K562 (cell line): Measurements from ENCODE around the gene NME2. TPM values are rescaled to one million over a fixed set of nuclear protein-coding genes. Genes with fewer than 3 reads are reported as not detected.

Experiments
- BMI1 ChIP-seq: fragments of 150-350 bp; IDR thresholded peaks from 2 replicates; pipeline ENCODE4 v1.6.1; 2014; ENCODE audit warnings: low read length
- BRF1 ChIP-seq: IDR thresholded peaks from 3 replicates; pipeline ENCODE4 v1.6.1; 2011; ENCODE audit warnings: borderline replicate concordance, mild to moderate bottlenecking; ENCODE audit not compliant: insufficient read length; ENCODE audit errors: extremely low read depth
- CBX8 ChIP-seq: fragments of 200-600 bp; sonication (generic); IDR thresholded peaks from 2 replicates; pipeline ENCODE4 v1.6.1; 2012; ENCODE audit warnings: borderline replicate concordance, mixed run types, low read depth, mild to moderate bottlenecking, moderate library complexity, mixed read lengths, low read length, control low read depth, inconsistent platforms; ENCODE audit not compliant: poor library complexity, severe bottlenecking; ENCODE audit errors: extremely low read depth
- CEBPZ ChIP-seq: fragments of 150-350 bp; IDR thresholded peaks from 2 replicates; pipeline ENCODE4 v1.6.1; 2014; ENCODE audit warnings: low read depth, mild to moderate bottlenecking, low read length, borderline replicate concordance
- E2F3 ChIP-seq: fragments of 250-450 bp; sonication (Bioruptor Pico); IDR thresholded peaks from 2 replicates; pipeline ENCODE4 v1.4.0; 2020; ENCODE audit warnings: mild to moderate bottlenecking
- GABPB1 ChIP-seq: sonication (generic); formaldehyde crosslinking; IDR thresholded peaks from 2 replicates; pipeline ENCODE4 v1.8.0; 2022; ENCODE audit warnings: mild to moderate bottlenecking, missing genetic modification reagents
- GATAD2B ChIP-seq: fragments of 450-650 bp; IDR thresholded peaks from 2 replicates; pipeline ENCODE4 v1.6.1; 2017; ENCODE audit warnings: mild to moderate bottlenecking, borderline replicate concordance
- HDGF ChIP-seq: fragments of 450-650 bp; IDR thresholded peaks from 2 replicates; pipeline ENCODE4 v1.6.1; 2016
- HNRNPLL ChIP-seq: fragments of 200-400 bp; formaldehyde crosslinking; IDR thresholded peaks from 2 replicates; pipeline ENCODE4 v1.6.1; 2017; ENCODE audit warnings: low read length, low read depth, mild to moderate bottlenecking; ENCODE audit not compliant: poor library complexity, severe bottlenecking
- PTTG1 ChIP-seq: fragments of 450-650 bp; IDR thresholded peaks from 2 replicates; pipeline ENCODE4 v1.6.1; 2016; ENCODE audit warnings: low read depth, mild to moderate bottlenecking, missing genetic modification characterization, missing compliant biosample characterization
- SFPQ ChIP-seq: fragments of 200-400 bp; formaldehyde crosslinking; IDR thresholded peaks from 2 replicates; pipeline ENCODE4 v1.6.1; 2017; ENCODE audit warnings: mild to moderate bottlenecking, low read depth, low read length, moderate library complexity
- SP2 ChIP-seq: IDR thresholded peaks from 2 replicates; pipeline ENCODE4 v1.6.1; 2011; ENCODE audit warnings: mild to moderate bottlenecking, low read depth, low read length, moderate library complexity; ENCODE audit not compliant: poor library complexity, severe bottlenecking; ENCODE audit errors: extremely low read depth
- ZNF354B ChIP-seq: fragments of 250-450 bp; sonication (Bioruptor Pico); IDR thresholded peaks from 2 replicates; pipeline ENCODE4 v1.4.0; 2020
- ZNF584 ChIP-seq: fragments of 200-800 bp; sonication (Bioruptor generic); IDR thresholded peaks from 2 replicates; pipeline ENCODE4 v1.6.1; 2016; ENCODE audit warnings: low read depth, mild to moderate bottlenecking, missing genetic modification characterization, missing compliant biosample characterization
- ZNF609 ChIP-seq: sonication (generic); formaldehyde crosslinking; IDR thresholded peaks from 2 replicates; pipeline ENCODE4 v1.8.1; 2023; ENCODE audit warnings: missing genetic modification reagents, mild to moderate bottlenecking, borderline replicate concordance
- ZNF77 ChIP-seq: fragments of 250-450 bp; sonication (Bioruptor Pico); IDR thresholded peaks from 2 replicates; pipeline ENCODE4 v1.5.0; 2020
- polyA plus RNA-seq, 8 experiments: library from polyadenylated mRNA; depleted of rRNA in 4 of 8; stranded (reverse) in 5 of 8; unstranded in 3 of 8; fragments of >200 nt; fragmentation: Nextera tagmentation in 2 of 8; fragmentation: Illumina TruSeq in 1 of 8; extraction: Ambion mirVana in 2 of 8; extraction: Trizol in 1 of 8; gene quantifications; 2 replicates each; pipeline versions ENCODE4 v1.2.1 to v1.2.3, GENCODE V29; 2011 to 2014; ENCODE audit warnings: inconsistent platforms in 1 of 8, missing spikeins in 1 of 8
- total RNA-seq, 7 experiments: library from RNA; depleted of rRNA in 6 of 7; stranded (reverse); fragments of >200 nt in 6 of 7; fragmentation: Illumina TruSeq in 2 of 7; extraction: Trizol in 2 of 7; gene quantifications; 2 replicates each; pipeline versions ENCODE4 v1.2.1 to v1.2.3, GENCODE V29; 2011 to 2021; ENCODE audit warnings: low replicate concordance in 1 of 7

Gene NME2
- total and polyA plus RNA-seq, 9 of the 15 experiments (the other 6 are each of a cell fraction or from before 2014, with no cell fraction given): 684 to 1,202 (median 924) TPM

GRCh38 chr17:51153210-51154072, 12.8 kb upstream of the NME2 start, which contains the start of gene NME1 (continued):
- TF ChIP-seq ZNF584 (CRISPR knock-in tag): peak; percentile 87
- TF ChIP-seq E2F3: no peak
- no peak for TF ChIP-seq PTTG1 (tag)
- no peak for TF ChIP-seq CBX8
- TF ChIP-seq SP2: no peak
- no peak; the same call in 1 of the 2 replicates for TF ChIP-seq ZNF609 (CRISPR knock-in tag)
- no peak for TF ChIP-seq HNRNPLL
- no peak for TF ChIP-seq ZNF354B (CRISPR knock-in tag)
- no peak for TF ChIP-seq SFPQ
- peak; percentile 66 for TF ChIP-seq BMI1
- no peak for TF ChIP-seq HDGF
- TF ChIP-seq CEBPZ: 0 out of 2 replicates have a peak, but pooled peaks have one; percentile 54
- TF ChIP-seq GATAD2B: peak; percentile 36; the same call in 1 of the 2 replicates
- no peak for TF ChIP-seq ZNF77
- peak; percentile 100 for TF ChIP-seq GABPB1
- no peak for TF ChIP-seq BRF1
